COLO668 (cell line): Measurements from ENCODE around the gene APMAP.

ENCODE experiments used
- DNase-seq: peaks from one replicate; lab custom pipeline; 2025; ENCODE audit not compliant: unreplicated experiment; lab: John Stamatoyannopoulos, UW

Gene APMAP

DNA sequence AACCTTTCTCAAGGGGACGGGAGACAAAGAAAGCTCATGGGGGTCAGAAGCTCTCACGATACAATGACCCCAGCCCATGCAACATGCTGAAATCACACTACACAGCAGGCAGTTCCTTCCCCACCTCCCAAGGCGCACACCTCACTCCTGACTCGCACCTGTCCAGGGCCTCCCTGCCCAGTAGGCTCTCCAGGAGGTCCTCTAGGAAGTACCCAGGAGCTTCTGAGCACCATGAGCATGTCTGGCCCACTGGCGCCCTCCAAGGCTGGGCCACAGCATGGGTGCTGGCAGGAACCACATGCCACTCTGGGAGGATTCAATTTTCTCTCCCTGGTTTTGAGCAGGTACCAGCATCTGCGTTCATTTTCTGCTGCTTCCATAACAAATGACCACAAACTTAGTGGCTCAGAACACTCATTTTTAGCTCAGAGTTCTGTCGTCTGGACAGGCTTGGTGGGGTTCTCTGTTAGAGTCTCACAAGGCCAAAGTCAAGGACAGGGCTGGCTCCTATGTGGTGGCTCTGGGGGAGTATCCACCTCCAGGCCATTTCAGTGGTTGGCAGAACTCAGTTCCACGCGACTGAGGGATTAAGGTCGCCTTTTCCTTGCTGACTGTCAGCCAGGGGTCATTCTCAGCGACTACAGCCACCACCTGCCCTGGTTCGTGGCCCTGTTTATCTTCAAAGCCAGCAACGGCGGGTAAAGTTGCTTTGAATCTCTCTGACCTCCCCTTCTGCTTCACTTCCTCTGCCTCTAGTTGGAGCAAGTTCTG lies 32.7 kb upstream of the APMAP start:
- no peak for DNase-seq

DNA sequence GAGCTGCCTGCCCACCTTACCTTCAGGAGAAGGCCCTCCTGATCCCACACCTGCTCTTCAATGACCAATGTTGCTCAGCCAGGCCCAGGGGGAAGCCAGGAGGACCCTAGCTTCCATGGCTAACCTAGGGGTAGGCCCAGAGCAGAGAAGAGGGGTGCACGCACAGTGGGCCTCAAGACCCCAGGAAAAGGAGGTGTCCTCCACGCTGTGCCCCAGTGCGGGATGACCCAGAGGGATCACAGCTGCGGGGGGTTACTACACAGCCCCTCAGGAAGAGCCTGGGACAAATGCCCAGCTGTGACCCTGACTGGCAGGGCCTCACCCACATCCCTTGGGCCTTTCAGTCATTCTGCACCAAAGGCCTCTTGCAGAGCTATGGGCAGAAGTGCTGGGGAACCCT lies 31.6 kb upstream of the APMAP start:
- DNase-seq, result no peak

DNA sequence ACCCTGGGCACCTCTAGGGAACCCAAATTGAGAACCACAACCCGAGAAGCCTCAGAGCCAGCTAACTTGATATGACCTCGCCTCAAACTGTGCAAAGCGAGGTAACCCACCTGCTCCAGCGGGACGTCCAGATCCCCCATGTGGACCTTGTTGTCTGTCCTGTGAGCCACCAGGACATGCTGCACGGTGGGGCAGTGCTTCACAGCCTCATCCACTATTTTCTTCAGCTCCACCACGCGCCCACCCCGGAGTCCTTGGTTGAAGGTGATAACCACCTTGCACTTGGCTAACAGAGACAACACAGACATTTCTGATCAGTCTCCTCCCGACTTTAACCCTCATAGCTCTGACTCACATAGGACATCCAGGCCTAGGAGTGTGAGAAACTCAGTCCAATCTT lies 30.8 kb upstream of the APMAP start:
- DNase-seq, result no peak

DNA sequence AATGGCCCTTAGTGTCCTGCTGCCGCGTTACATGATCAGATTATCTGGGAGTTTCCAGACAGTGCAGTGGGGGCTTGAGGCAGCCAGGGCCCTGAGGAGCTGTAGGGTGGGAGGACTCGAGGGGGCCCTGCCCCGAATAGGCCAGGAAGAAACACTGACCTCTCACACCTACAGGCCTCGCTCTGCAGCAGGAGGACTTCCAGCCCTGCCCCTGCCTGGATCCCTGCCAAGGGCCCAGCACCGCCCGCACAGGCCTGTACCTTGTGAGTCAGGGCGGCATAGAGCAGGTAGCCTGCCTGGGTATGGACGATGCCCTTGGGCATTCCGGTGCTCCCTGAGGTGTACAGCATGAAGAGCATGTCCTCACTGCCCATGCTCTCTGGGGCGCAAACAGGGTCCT lies 30.1 kb upstream of the APMAP start:
- DNase-seq, result peak; percentile 46

DNA sequence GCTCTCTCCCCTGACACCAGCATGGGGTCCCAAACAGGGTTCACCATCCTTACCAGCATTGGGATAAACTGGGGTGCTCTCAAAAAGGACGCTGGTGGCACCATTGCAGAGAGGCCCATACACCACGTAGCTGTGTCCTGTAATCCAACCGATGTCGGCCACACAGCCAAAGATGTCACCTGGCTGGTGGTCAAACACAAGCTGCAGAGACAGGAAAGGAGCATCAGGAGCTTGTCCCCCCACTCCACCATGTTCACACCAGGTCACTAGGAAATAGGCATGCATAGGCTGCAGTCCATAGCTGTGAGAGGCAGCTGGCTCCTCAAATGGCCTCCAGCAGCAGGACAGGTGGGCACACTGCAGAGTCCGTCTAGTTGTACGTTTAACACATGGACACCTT lies 28.8 kb upstream of the APMAP start:
- DNase-seq, result no peak

DNA sequence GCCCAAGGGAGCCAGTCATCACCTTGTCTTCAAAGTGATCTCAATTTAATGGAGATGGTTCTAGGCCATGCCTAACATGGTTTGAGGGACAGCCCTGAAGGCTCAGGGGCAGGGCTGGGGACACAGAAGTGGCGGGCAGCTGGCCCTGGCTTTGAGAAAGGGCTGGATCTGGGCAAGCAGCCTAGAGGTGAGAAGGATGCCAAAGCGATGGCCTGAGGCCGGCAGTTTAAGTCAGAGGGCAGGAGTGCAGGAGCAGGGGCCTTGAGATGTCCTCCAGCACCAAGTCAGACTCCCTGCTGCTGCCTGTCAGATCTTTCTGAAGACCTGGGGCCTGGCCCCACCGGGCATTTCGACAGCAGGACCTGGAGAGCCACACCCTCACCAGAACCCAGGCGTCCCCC lies 28.4 kb upstream of the APMAP start:
- no peak for DNase-seq

DNA sequence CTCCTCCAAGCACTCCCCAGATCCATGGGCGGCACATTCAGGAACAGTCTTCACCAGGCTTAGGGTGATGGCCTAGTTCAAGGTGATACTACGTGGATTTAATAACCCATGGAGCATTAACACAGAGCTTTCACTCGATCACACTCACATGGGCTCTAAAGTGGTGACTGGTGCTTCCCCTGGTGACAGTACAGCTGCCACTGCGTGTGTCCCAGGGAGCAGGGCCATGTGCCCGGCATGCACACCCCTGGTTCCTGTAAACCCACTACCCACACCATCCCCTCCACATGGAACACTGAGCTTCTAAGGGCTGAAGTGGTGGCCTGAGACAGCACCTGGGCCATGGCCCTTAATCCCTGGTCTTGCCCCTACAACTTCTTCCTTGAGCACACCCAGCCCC lies 27.8 kb upstream of the APMAP start:
- no peak for DNase-seq

DNA sequence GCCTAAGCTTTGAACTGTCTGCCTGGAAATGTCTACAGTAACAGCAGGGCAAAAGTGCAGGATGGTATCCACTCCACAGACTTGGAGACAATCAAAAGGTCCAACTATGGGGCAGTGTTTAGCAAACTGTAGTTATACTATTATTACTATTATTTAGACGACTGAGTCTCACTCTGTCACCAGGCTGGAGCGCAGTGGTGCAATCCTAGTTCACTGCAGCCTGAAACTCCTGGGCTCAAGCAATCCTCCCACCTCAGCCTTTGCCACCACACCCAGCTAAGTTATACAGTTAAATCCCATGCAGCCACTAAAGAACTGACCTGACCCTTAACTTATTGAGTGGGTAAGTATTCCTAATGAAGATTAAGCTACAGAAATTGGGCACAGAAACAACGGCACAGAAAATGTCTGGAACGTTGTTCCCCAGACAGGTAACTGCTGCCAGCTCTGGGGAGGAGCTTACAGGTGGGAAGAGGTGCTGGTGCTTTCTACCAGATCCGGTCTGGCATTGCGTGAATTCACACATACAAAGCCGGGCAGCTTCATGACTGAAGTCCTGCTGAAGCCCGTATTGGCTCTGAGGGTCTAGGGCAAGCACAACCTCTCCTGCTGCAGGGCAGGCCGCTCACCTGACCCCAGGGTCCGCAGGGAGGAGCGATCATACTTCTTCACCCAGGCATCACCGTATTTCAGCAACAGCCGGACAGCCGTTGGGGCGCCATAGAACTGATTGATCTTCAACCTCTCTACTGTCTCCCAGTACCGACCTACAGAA lies 27.0 kb upstream of the APMAP start:
- DNase-seq, result no peak

DNA sequence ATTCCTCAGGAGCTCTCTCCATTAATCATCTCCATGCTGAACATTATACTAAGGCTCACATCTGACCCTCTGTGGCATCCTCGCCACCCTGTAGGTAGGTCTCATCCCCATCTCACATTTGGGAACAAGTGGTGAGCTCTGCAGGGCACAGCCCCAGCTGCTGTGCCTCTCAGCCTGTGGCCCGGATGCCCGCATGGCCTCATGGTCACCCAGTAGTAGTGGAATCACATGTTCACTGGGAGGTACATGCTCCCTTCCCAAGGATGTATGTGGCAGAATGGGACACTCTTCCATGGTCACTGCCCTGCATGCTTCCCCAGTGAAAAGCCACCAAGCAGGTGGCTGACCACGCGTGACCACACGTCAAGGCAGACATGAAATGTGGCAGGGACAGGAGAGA lies 26.3 kb upstream of the APMAP start:
- no peak for DNase-seq

DNA sequence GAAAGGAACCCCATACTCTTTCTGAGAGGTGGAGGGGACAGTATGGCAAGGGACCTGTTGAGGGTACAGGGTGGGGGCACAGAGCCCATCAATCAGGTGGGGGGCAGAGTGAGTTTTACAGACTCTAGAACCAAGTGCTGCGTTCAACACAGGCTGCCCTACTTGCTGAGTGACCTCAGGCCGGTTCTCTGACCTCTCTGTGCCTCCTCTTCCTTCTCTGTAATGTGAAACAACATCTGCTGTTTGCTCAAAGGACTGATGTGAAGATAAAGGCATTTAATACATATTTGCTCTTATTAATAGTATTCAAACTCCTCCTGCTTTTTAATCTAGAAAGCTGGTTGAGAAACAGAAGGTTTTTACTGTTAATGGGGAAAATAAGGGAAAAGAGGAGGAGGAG lies 25.9 kb upstream of the APMAP start:
- DNase-seq, result no peak

DNA sequence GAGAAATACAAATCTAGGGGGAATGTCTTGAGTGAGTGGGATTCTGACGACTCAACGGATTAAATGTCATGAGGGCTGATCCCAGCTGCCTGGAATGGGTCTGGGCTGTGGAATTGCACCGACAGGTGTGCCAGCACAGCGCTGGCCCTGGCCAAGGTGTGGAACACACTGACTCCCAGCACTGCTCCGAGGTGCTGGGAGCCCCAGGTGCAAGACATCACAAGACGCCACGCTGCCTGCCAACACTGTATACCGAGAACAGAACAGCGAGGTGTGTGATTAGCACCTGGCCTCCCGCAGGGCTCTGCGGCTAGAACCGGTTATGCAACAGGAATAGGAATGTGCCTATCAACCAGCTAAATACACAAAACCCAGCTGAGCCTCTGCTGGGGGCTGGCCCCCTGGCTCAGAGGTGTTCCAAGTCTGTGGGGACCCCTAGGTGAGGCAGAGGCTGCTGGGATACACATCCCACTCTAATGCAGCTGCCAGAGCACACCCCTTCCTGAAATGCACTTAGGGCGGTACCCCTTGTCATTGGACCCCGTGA lies 24.8 kb upstream of the APMAP start:
- DNase-seq, result peak; percentile 95

DNA sequence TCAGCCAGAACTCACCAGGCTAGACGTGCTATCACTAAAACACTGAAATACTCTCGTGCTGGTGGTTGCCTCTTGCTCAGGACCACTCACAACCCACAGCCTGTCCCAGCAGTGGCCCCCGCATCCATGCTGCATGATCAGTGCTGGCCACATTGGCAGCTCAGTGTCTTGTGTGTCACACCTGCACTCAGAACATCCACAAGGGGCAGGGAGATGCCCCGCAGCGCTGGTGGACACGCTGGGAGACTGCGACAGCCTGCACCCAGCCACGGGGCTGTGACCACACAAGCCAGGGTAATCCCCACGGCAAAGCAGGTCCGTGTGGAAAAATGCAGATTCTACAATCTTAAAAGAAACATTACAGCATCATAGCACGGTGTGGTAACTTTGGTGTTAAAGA lies 23.9 kb upstream of the APMAP start:
- no peak for DNase-seq

DNA sequence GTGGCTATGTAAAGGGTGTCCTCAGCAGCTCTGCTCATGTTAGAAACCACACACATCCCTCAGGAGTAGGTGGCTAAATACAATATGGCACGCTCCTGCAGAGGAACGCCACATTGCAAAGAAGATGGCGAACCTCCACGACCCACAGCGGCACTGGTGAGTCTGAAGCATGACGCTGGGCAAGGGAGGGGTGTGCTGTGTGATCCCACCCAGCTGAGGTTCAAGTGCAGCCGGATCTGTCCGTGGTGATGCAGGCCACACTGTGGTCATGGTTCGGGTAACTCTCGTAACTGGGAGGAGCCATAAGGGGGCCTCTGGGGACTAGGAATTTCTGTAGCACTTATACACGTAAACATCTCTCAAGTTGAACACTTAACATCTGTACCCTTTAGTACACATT lies 23.4 kb upstream of the APMAP start:
- no peak for DNase-seq

DNA sequence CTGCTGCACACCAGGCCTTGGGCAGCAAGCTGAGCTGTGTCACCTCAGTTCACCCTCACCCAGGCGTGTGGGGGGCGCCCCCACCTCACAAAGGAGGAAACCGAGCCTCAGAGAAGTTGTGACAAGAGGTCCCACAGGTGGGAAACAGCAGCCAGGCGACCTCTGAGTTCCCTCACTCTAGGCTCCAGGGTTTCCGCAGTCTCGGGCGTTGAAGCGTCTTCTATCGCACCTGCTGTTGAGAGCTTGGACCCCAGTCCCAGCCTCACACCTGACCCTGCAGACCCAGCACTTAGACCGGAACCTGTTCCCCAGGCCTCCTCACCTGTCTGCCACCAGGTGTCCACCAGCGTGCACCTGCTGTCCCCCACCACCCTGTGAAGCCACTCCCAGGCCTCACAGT lies 22.3 kb upstream of the APMAP start:
- peak; percentile 75 for DNase-seq

DNA sequence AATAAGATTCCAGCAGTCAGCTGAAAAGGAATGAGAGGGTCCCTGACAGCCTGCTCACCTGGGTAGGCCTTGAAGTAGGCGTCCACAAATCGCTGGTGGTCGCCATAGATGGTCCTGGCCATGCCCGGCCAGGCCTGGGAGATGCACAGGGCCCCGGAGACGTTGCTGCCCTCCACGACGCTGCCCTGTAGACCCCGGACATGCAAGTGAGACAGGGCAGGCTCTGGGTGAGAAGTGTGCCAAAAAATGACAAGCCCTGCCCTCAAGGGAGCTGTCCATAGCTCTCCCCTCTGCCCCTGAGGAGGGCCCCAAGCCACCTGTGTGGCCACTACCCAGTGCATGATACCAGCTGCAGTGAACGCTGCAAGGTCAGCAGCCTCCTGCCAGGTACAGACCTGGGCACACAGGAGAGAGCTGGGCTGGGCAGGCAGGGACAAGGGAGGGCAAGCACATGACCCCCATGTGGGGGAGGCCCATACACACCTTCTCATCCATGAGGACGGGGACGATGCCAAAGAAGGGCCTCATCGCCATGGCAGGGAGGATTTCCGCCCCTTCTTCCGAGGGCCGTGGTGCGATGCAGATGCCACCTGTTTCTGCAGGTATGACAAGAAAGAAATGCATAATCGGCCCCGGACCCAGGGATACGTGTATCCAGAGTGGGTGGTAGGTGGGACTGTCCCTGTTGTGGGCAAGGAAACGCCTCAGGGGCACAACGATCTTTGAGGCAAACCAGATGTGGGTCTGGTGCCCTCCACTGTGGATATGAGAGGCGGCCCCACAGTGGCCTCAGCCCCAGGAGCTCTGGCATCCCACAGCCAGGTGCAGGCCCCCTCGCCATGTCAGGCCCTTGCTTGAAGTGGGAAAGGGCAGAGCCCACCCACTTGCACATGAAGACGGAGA lies 21.2 kb upstream of the APMAP start:
- no peak for DNase-seq

DNA sequence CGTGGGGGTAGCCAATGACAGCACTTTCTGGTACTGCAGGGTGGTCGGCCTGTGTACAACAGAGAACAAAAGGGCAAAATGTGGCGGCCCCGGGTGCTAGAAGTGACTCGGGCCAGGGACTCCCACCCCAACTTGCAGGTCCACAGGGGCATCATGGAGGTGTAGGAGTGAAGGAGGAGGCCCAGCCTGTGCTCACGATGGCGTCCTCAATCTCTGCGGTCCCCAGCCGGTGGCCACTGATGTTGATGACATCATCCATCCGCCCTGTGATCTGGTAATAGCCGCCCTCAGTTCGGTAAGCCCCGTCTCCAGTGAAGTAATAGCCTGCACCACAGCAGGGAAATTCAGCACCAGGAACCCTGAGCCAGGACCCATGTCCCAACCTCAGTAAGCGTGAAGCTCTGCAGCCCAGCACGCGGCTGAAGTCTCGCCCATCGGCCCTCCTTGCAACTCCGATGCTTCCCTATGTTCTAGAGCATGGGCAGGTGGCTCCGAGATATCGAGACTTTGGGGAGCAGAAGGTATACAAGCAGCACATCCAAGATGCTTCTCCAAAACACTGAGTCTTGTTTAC lies 20.2 kb upstream of the APMAP start:
- DNase-seq, result no peak

DNA sequence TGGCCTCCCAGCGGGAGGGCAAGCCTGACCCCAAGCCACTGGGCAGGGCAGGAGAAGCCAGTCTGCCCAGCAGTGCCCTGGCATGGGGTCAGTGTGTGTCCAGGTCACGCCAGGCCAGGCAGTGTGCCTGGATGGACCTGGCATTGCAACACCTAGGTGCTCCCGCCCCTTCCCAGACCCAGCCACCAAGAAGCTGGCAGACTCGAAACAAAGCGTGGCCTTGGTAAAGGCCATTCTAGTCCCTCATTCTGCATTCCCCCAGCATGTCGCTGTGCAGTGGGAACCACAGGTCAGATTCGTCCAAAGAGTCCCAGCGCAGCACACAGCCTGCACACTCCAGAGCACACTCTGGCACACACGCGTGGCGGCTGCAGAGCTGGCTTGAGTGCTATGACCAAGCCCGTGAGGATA lies 19.3 kb upstream of the APMAP start:
- DNase-seq, result no peak

DNA sequence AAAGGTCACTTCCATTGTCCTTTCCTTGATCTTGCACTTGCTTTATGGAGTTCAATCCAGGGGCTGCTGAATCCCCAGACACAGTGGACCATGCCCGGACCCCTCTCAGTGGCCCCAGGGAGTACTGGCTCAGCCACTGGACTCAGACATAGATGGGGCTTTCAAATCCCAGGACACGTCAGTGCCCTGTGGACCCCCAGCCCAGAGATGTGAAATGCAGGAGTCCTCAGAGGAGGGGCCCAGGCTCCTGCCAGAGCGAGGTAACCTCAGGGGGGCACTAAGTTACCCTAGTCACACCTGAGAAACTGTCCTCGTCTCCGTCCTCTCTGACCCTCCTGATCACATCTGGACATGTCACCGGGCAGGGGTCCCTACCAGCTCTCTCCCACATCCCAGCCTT lies 18.7 kb upstream of the APMAP start:
- no peak for DNase-seq

DNA sequence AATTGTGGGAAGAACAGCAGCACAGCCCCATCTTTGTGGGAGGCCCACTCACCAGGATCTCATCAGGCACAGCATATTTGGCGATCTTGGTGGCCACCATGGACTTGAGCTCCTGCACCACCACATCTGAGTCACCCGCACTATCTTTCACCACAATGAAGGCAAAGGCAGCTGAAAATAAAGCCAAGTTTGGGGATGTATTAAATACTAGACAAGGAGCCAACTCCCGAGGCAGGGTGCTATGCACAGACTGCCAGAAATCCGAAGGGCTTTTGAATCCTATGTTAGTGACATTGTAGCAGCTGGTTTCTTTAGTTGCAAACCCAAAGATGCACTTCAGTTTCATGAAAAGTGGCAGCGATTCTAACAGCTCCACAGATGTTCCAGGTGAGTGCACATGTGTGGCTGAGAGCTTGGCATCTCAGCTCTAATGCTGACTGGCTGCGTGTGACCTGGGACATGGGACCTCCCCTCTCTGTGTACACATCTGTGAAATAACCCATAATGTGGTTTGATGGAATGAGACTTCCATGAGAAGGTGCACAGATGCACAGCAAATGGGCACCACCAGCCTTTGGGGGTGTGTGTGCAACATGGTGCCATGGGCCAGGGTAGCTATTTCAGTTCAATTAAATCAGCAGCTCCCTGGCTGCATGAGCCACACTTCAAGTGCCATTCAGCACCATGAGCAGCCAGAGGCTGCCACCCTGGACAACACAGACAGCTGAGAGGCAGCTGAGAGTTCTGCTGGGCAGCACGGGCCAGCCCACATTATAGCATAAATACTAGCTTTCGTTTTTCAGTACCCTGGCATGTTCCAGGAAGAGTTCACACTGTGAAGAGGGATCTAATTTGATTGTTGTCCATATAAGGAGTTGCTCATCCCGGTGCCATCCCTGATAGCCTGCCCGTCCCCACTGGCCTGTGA lies 16.9 kb upstream of the APMAP start:
- no peak for DNase-seq
